Smooth muscle cell (in vitro differentiated cells): ENCODE measurements around the gene TRIM62. TPM values are rescaled to one million over a fixed set of nuclear protein-coding genes. Genes with fewer than 3 reads are reported as not detected.

Experiments
- DNase-seq: peaks from one replicate; lab custom pipeline; 2025; ENCODE audit not compliant: unreplicated experiment; lab: John Stamatoyannopoulos, UW
- H2AFZ ChIP-seq: fragments of 200-600 bp; sonication (generic); 2 replicates; pipeline ENCODE4 v1.6.0; 2016; ENCODE audit warnings: antibody characterized with exemption, low read depth, mild to moderate bottlenecking
- H3F3A ChIP-seq: fragments of 200-600 bp; sonication (generic); 2 replicates; pipeline ENCODE4 v1.6.0; 2017; ENCODE audit warnings: antibody characterized with exemption, low read depth
- H3K27ac ChIP-seq: fragments of 200-600 bp; sonication (generic); 2 replicates; pipeline ENCODE4 v1.5.1; 2016; ENCODE audit warnings: low read depth, mild to moderate bottlenecking
- H3K27me3 ChIP-seq: fragments of 200-600 bp; sonication (generic); 2 replicates; pipeline ENCODE4 v1.6.1; 2016; ENCODE audit warnings: low read depth, mild to moderate bottlenecking
- H3K36me3 ChIP-seq: fragments of 200-600 bp; sonication (generic); 2 replicates; pipeline ENCODE4 v1.5.1; 2016; ENCODE audit warnings: low read depth
- H3K4me1 ChIP-seq: fragments of 200-600 bp; sonication (generic); 2 replicates; pipeline ENCODE4 v1.5.1; 2016; ENCODE audit warnings: low read depth
- H3K4me2 ChIP-seq: fragments of 200-600 bp; sonication (generic); 2 replicates; pipeline ENCODE4 v1.6.0; 2016; ENCODE audit warnings: mild to moderate bottlenecking
- H3K4me3 ChIP-seq: fragments of 200-600 bp; sonication (generic); 2 replicates; pipeline ENCODE4 v1.5.1; 2016; ENCODE audit warnings: mild to moderate bottlenecking
- H3K79me2 ChIP-seq: fragments of 200-600 bp; sonication (generic); 2 replicates; pipeline ENCODE4 v1.6.0; 2016; ENCODE audit warnings: low read depth, mild to moderate bottlenecking
- H3K9ac ChIP-seq: fragments of 200-600 bp; sonication (generic); 2 replicates; pipeline ENCODE4 v1.6.0; 2016; ENCODE audit warnings: low read depth
- H3K9me3 ChIP-seq: fragments of 200-600 bp; sonication (generic); replicated peaks from 2 replicates; pipeline ENCODE4 v1.5.1; 2016; ENCODE audit warnings: low read depth
- H4K20me1 ChIP-seq: fragments of 200-600 bp; sonication (generic); 2 replicates; pipeline ENCODE4 v1.6.0; 2016; ENCODE audit warnings: low read depth
- CTCF ChIP-seq: fragments of 200-600 bp; sonication (generic); IDR thresholded peaks from 2 replicates; pipeline ENCODE4 v1.5.1; 2017; ENCODE audit warnings: borderline replicate concordance, mild to moderate bottlenecking, antibody characterized with exemption; ENCODE audit not compliant: insufficient read depth, poor library complexity, severe bottlenecking
- WGBS: methylation state at CpG from one replicate; pipeline ENCODE4 v1.1.7; 2016; ENCODE audit warnings: low lambda C conversion rate; 5-methylcytosine and 5-hydroxymethylcytosine counted together
- polyA plus RNA-seq: library from polyadenylated mRNA; unstranded; fragments of >200 nt; fragmentation: Nextera tagmentation; extraction: Ambion mirVana; gene quantifications from 2 replicates; pipeline ENCODE4 v1.2.1, GENCODE V29; 2016
- total RNA-seq: library from RNA; depleted of rRNA; stranded (reverse); fragments of >200 nt; gene quantifications from 2 replicates; pipeline ENCODE4 v1.2.3, GENCODE V29; 2014

TRIM62 gene
- total and polyA plus RNA-seq, 2 experiments from 2014 or later = 1.3 to 3.9 TPM

- no peak overlapping the region for H3K9ac ChIP-seq
- no peaks in the 10 kb centered on the region for H4K20me1 ChIP-seq
- H3K27ac ChIP-seq = no peak overlapping the region
- H2AFZ ChIP-seq = no peak overlapping the region
- H3K36me3 ChIP-seq = no peaks in the 10 kb centered on the region
- H3K9me3 ChIP-seq = no peaks in the 10 kb centered on the region
- TF ChIP-seq CTCF = no peak
- 67% methylated on average over 2 of the region's 2 CpGs for WGBS
- DNase-seq = no peak
- peaks cover 13% of the 10 kb centered on the region for H3K27me3 ChIP-seq
- peaks cover 3% of the 10 kb centered on the region for H3K4me1 ChIP-seq
- no peaks in the 10 kb centered on the region for H3F3A ChIP-seq
- H3K4me2 ChIP-seq = no peak overlapping the region
- H3K79me2 ChIP-seq = no peaks in the 10 kb centered on the region
- no peak overlapping the region for H3K4me3 ChIP-seq
These were observed 10.0 kb upstream of the TRIM62 start for GRCh38 chr1:33191731-33192275.

GRCh38 chr1:33190701-33191100 is 8.9 kb upstream of the TRIM62 start:
- DNase-seq = no peak
- Histone ChIP-seq H3K4me3 (no peak overlapping the region), H3K36me3 (no peaks in the 10 kb centered on the region), H3K4me2 (no peak overlapping the region), H2AFZ (no peak overlapping the region), H3K4me1 (peaks cover 3% of the 10 kb centered on the region), H3K27ac (no peak overlapping the region), H3K27me3 (peaks cover 13% of the 10 kb centered on the region), H3K79me2 (no peaks in the 10 kb centered on the region), H4K20me1 (no peaks in the 10 kb centered on the region), H3K9me3 (no peaks in the 10 kb centered on the region), H3K9ac (no peak overlapping the region), H3F3A (no peaks in the 10 kb centered on the region)
- TF ChIP-seq CTCF = no peak
- 71% methylated on average over 2 of the region's 2 CpGs for WGBS

GRCh38 chr1:33188572-33189275 is 6.9 kb upstream of the TRIM62 start:
- H3K4me2 ChIP-seq = no peak overlapping the region

More at GRCh38 chr1:33188572-33189275, 6.9 kb upstream of the TRIM62 start:
- H3K36me3 ChIP-seq = no peaks in the 10 kb centered on the region
- WGBS = 43% methylated on average over 6 of the region's 6 CpGs
- no peaks in the 10 kb centered on the region for H3K4me1 ChIP-seq
- TF ChIP-seq CTCF = no peak
- H3F3A ChIP-seq = no peaks in the 10 kb centered on the region
- H4K20me1 ChIP-seq = no peaks in the 10 kb centered on the region
- H3K9ac ChIP-seq = no peak overlapping the region
- no peak overlapping the region for H3K4me3 ChIP-seq
- no peaks in the 10 kb centered on the region for H3K9me3 ChIP-seq
- H3K27me3 ChIP-seq = peaks cover 8% of the 10 kb centered on the region
- H3K79me2 ChIP-seq = no peaks in the 10 kb centered on the region
- no peak overlapping the region for H2AFZ ChIP-seq
- no peak overlapping the region for H3K27ac ChIP-seq
- DNase-seq = no peak
